HG02588 (cell line): ENCODE measurements around the gene PARP1.
"Not testable (repeated sequence)": the region's sequence is repeated elsewhere in the genome, so short reads cannot be mapped to it uniquely, and the experiment has no call there.

Source experiments
- ATAC-seq: cut with Tn5 transposase; IDR thresholded peaks from one replicate; pipeline ENCODE4 v1.9.1; 2021; ENCODE audit warnings: mild to moderate bottlenecking, moderate library complexity; ENCODE audit not compliant: unreplicated experiment

PARP1 gene

GRCh38 chr1:226357416-226357815 lies 50.5 kb downstream of the PARP1 start:
- ATAC-seq, result no peak

- peak; percentile 58 for ATAC-seq
Measured at GRCh38 chr1:226355669-226356551, 52.0 kb downstream of the PARP1 start.

GRCh38 chr1:226355016-226355415 lies 52.9 kb downstream of the PARP1 start:
- no peak for ATAC-seq

DNA sequence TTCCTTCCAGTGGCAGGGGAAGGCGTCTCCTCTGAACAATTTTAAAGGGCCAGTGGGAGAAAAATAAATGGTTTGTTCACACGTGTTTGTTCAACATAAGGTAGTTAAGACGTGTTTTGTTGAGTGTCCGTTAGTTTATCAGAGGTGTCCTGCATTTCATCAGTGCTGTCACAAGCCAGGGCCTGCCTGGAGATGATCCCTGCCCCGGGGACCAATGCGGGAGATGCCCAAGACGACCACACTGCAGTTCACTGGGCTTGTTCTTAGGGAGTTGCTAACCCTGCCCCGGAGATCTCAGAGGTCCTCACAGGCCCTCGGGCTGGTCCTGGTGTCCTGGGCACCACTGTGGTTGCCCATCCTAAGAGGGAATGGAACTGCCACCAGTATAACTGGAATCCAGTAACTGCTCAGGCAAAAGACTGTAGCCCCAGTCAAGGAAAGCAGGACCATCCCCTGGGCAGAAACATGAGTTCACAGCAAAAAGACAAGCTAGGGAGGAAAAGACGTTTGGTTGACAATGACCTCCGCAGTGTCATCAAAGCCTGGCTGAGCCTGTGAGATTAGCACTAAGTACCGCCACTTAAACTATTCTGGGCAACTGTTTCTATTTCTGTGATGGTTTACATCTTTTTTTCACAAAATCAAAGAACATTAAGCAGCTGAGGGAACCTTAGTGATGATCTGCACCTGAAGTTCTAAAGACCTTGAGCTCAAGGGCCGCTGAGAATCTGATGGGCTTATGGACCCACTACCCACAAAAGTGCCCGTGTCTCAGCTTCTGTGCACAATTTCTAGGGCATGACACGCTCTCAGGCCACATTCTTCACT lies 54.0 kb downstream of the PARP1 start:
- ATAC-seq, result no peak

- no peak for ATAC-seq
Measured at GRCh38 chr1:226351709-226352108, 56.2 kb downstream of the PARP1 start.

DNA sequence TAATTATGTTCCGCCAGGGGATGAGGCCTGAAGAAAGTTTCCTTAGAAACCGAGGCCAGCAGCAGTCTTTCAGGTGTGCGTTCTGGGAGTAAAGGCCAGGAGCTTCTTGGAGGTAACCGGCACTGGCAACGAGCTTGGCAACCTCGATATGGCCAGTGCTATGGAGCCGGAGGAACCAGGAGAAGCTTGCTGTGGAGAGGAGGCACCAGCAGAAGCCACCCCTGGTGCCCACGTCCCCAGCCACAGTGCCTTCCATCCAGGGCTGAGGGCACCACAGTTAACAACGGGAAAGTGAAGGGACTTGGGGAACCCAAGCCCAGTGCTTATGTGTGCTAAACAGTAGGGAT lies 57.4 kb downstream of the PARP1 start:
- ATAC-seq, result no peak

GRCh38 chr1:226349801-226350518 lies 57.9 kb downstream of the PARP1 start:
- ATAC-seq, result no peak

DNA sequence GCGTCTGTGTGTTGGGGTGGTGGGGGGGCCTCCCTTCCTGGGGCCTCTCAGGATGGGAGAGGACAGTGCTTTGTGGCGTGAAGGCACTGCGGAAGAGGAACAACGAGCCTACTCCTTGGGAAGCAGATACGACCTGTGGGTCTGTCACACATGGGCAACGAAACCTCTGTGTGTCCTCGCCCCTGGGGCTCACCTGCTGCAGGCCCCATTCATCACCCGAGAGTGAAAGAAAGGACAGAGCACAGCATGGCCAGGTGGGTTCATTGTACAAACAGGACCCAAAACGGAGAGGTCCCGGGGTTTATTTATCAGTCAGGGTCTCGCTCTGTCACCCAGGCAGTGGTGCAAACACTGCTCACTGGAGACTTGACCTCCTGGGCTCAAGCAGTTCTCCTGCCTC lies 58.8 kb downstream of the PARP1 start:
- no peak for ATAC-seq

DNA sequence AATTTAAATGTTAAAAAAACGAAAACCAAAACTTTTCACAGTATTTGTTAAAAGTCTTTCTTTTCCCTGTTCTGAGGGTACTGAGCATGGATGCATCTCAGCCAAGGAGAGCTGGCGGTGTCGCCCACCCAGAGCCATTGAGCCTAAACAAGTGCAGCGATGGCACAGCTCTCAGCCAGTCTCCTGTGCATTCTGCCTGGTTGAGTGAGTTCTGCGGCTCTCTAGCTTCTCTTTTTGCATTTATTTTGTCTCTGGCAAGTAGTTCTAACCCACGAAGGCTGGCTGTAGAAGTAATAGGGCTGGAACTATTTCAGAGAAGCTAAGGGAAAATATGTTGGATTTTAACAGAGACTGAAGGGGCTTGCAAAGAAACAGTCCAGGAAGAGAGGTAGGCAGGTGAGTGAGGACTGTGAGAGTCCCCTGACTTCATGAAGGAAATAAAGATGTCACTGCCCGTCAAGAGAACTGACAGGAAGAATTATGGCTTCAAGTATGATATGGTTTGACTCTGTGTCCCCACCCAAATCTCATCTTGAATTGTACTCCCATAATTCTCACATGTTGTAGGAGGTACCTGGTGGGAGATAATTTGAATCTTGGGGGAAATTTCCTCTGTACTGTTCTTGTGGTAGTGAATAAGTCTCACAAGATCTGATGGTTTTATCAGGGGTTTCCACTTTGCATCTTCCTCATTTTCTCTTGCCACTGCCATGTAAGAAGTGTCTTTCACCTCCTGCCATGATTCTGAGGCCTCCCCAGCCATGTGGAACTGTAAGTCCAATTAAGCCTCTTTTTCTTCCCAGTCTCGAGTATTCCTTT lies 63.2 kb downstream of the PARP1 start:
- ATAC-seq, result no peak

GRCh38 chr1:226342656-226343055 lies 65.2 kb downstream of the PARP1 start:
- no peak for ATAC-seq

- ATAC-seq, result not testable (repeated sequence)
Measured at GRCh38 chr1:226340111-226340510, 67.8 kb downstream of the PARP1 start.

GRCh38 chr1:226337276-226337875 lies 70.5 kb downstream of the PARP1 start:
- no peak for ATAC-seq

DNA sequence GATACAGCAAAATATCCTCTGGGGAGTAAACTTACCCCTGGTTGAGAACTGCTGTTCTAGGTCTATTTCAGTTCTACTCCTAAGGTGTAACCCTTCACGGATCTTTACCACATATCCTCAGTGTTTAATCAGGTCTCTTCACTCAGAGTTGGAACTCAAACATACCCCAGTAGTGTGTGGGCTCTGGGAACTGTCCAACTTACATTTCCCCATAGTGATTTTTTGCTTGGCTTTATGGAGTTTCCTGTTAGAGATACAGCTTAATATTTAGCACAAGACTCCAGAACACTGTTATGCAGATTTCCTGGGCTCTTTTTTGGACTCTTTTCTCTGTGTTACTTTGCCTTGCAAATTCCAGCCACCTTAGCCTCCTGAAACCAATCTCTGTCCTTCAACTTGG lies 72.2 kb downstream of the PARP1 start:
- no peak for ATAC-seq

- ATAC-seq, result no peak
Measured at GRCh38 chr1:226332947-226333346, 74.9 kb downstream of the PARP1 start.

- no peak for ATAC-seq
Measured at GRCh38 chr1:226329237-226329636, 78.7 kb downstream of the PARP1 start.

DNA sequence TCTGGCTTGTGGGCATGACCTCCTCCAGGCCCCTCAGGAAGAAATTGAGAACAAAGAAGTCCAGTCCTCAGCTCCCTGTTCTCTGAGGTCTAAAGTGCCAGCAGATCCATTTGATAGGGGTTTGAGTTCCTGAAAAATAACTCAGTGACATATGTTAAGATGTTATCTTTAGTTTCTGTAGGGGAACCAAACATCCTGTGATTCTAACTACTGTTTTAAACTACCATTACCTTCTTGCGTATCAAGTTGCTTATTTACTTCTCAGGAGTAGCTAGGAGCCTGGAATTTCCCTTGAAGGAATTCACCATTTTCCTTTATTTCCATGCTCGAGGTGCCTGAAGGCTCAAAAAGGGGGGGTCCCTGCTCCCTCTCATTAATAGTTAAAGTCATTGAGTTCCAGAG lies 80.1 kb downstream of the PARP1 start:
- no peak for ATAC-seq

GRCh38 chr1:226325178-226325577 lies 82.7 kb downstream of the PARP1 start:
- ATAC-seq, result no peak

DNA sequence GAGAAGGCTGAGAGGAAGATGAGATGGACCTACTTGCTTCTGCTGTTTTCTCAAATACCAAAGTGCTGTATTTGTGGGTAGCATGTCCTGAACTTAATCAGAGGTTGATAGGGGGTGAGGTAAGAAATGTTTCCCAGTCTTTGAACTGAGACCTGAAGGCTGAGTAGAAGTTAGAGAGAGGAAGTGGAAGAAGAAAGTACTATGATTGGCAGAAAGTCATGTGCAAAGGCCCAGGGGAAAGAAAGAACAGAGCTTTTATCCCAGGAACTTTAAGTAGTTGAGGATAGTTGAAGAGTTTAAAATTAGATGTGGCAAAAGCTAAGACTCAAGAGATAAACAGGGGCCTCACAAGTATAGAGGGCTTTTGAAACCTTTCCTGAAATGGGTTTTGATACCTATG lies 83.4 kb downstream of the PARP1 start:
- ATAC-seq, result no peak

DNA sequence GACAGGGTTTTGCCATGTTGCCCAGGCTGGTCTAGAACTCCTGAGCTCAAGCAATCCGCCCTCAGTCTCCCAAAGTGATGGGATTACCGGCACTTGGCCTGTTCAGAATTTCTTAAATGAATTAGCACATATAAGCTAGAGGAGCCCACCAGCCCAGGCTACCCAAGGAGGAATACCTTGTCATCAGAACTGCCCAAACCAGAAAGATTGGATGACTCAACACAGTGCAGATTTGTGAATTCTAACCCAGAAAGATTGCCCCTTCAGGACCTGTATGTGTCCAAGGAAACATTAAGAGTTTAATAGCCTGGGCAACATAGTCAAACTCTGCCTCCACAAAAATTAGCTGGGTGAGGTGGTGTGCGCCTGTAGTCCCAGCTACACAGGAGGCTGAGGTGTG lies 84.9 kb downstream of the PARP1 start:
- no peak for ATAC-seq

DNA sequence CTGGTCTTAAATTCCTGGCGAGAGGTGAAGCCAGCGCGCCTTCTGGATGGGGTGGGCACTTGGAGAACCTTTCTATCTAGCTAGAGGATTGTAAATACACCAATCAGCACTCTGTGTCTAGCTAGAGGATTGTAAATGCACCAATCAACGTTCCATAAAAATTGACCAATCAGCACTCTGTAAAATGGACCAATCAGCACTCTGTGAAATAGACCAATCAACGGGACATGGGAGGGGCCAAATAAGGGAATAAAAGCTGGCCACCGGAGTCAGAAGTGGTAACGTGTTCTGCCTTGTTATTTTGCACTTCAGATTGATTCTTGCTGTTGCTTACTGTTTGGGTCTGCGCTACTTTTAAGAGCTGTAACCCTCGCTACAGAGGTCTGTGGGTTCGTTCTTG lies 87.0 kb downstream of the PARP1 start:
- no peak for ATAC-seq
